ENCODE results near the gene INTS6.

The INTS6 gene

GRCh38 chr13:51494156-51494555 lies 41.3 kb upstream of the INTS6 start:
- H2BK120ac ChIP-seq (ENCODE audit: low read depth, low read length), result no peak overlapping the region
- no peak overlapping the region for H4K91ac ChIP-seq (ENCODE audit: low read length)
- no peaks in the 10 kb centered on the region for H3K4me1 ChIP-seq (ENCODE audit: control insufficient read depth, insufficient read depth, low read depth, low read length)
- no peak overlapping the region for H3K4me3 ChIP-seq (ENCODE audit: insufficient read depth in 1 of 2, low read depth in 1 of 2, low read length in 2 of 2)
- no peak overlapping the region for H3K9ac ChIP-seq (ENCODE audit: low read length)
- H3K14ac ChIP-seq (ENCODE audit: low read length in 2 of 2), result no peak overlapping the region
- no peak overlapping the region for H3K4ac ChIP-seq (ENCODE audit: low read depth in 1 of 2, low read length in 2 of 2)
- H3K79me1 ChIP-seq (replicated peaks; ENCODE audit: low read length, poor library complexity, severe bottlenecking), result no peaks in the 10 kb centered on the region
- no peak overlapping the region for H2AFZ ChIP-seq (ENCODE audit: low read depth, low read length)
- no peak overlapping the region for H4K8ac ChIP-seq (ENCODE audit: low read length)
- no peak overlapping the region for H3K18ac ChIP-seq (ENCODE audit: low read depth in 1 of 2, low read length in 2 of 2)
- no peaks in the 10 kb centered on the region for H3K27me3 ChIP-seq (ENCODE audit: control insufficient read depth in 1 of 2, insufficient read depth in 1 of 2, low read length in 2 of 2)
- no peaks in the 10 kb centered on the region for H3K9me3 ChIP-seq (ENCODE audit: control insufficient read depth, low read length)
- H3K27ac ChIP-seq (ENCODE audit: low read length, poor library complexity, severe bottlenecking), result no peak overlapping the region
- DNase-seq, result no peak
- H3K4me2 ChIP-seq (ENCODE audit: low read length, poor library complexity, severe bottlenecking), result no peak overlapping the region
- H3K36me3 ChIP-seq (ENCODE audit: control insufficient read depth in 1 of 2, insufficient read depth in 2 of 2, low read depth in 1 of 2, low read length in 2 of 2), result no peaks in the 10 kb centered on the region
- no peak overlapping the region for H2BK5ac ChIP-seq (ENCODE audit: low read depth, low read length, poor library complexity, severe bottlenecking)
- H2AK5ac ChIP-seq (ENCODE audit: low read length, severe bottlenecking), result no peak overlapping the region
- no peak overlapping the region for H3K23ac ChIP-seq (ENCODE audit: low read length in 2 of 2)
- H2BK12ac ChIP-seq (ENCODE audit: low read length in 2 of 2), result no peak overlapping the region
- H2BK15ac ChIP-seq (ENCODE audit: low read depth, poor library complexity, severe bottlenecking), result no peak overlapping the region

- H2AFZ ChIP-seq (ENCODE audit: low read depth, low read length), result no peak overlapping the region
- H3K4me1 ChIP-seq (ENCODE audit: control insufficient read depth, insufficient read depth, low read depth, low read length), result no peaks in the 10 kb centered on the region
- H3K23ac ChIP-seq (ENCODE audit: low read length in 2 of 2), result no peak overlapping the region
- H3K14ac ChIP-seq (ENCODE audit: low read length in 2 of 2), result no peak overlapping the region
- no peak overlapping the region for H2BK15ac ChIP-seq (ENCODE audit: low read depth, poor library complexity, severe bottlenecking)
- no peaks in the 10 kb centered on the region for H3K79me1 ChIP-seq (replicated peaks; ENCODE audit: low read length, poor library complexity, severe bottlenecking)
- H3K9ac ChIP-seq (ENCODE audit: low read length), result no peak overlapping the region
- no peak overlapping the region for H3K4ac ChIP-seq (ENCODE audit: low read depth in 1 of 2, low read length in 2 of 2)
- H3K27ac ChIP-seq (ENCODE audit: low read length, poor library complexity, severe bottlenecking), result no peak overlapping the region
- H2BK120ac ChIP-seq (ENCODE audit: low read depth, low read length), result no peak overlapping the region
- 93% methylated on average over 2 of the region's 2 CpGs for WGBS
- H3K9me3 ChIP-seq (ENCODE audit: control insufficient read depth, low read length), result peaks cover 5% of the 10 kb centered on the region
- no peak overlapping the region for H4K8ac ChIP-seq (ENCODE audit: low read length)
- H4K91ac ChIP-seq (ENCODE audit: low read length), result no peak overlapping the region
- H2BK12ac ChIP-seq (ENCODE audit: low read length in 2 of 2), result no peak overlapping the region
- no peaks in the 10 kb centered on the region for H3K27me3 ChIP-seq (ENCODE audit: control insufficient read depth in 1 of 2, insufficient read depth in 1 of 2, low read length in 2 of 2)
- H2AK5ac ChIP-seq (ENCODE audit: low read length, severe bottlenecking), result no peak overlapping the region
- no peak overlapping the region for H3K4me3 ChIP-seq (ENCODE audit: insufficient read depth in 1 of 2, low read depth in 1 of 2, low read length in 2 of 2)
- no peak for DNase-seq
- no peak overlapping the region for H3K18ac ChIP-seq (ENCODE audit: low read depth in 1 of 2, low read length in 2 of 2)
- no peaks in the 10 kb centered on the region for H3K36me3 ChIP-seq (ENCODE audit: control insufficient read depth in 1 of 2, insufficient read depth in 2 of 2, low read depth in 1 of 2, low read length in 2 of 2)
- no peak overlapping the region for H3K4me2 ChIP-seq (ENCODE audit: low read length, poor library complexity, severe bottlenecking)
- H2BK5ac ChIP-seq (ENCODE audit: low read depth, low read length, poor library complexity, severe bottlenecking), result no peak overlapping the region
Measured at GRCh38 chr13:51488212-51488611, 35.4 kb upstream of the INTS6 start.

GRCh38 chr13:51481656-51482055 lies 28.8 kb upstream of the INTS6 start:
- Histone ChIP-seq H3K9ac (ENCODE audit: low read length) (no peak overlapping the region), H3K4ac (ENCODE audit: low read depth in 1 of 2, low read length in 2 of 2) (no peak overlapping the region), H4K91ac (ENCODE audit: low read length) (no peak overlapping the region), H3K36me3 (ENCODE audit: control insufficient read depth in 1 of 2, insufficient read depth in 2 of 2, low read depth in 1 of 2, low read length in 2 of 2) (no peaks in the 10 kb centered on the region), H3K9me3 (ENCODE audit: control insufficient read depth, low read length) (peaks cover 5% of the 10 kb centered on the region), H2BK5ac (ENCODE audit: low read depth, low read length, poor library complexity, severe bottlenecking) (no peak overlapping the region), H3K23ac (ENCODE audit: low read length in 2 of 2) (no peak overlapping the region), H3K27me3 (ENCODE audit: control insufficient read depth in 1 of 2, insufficient read depth in 1 of 2, low read length in 2 of 2) (no peaks in the 10 kb centered on the region), H2BK12ac (ENCODE audit: low read length in 2 of 2) (no peak overlapping the region), H3K27ac (ENCODE audit: low read length, poor library complexity, severe bottlenecking) (no peak overlapping the region), H2AK5ac (ENCODE audit: low read length, severe bottlenecking) (no peak overlapping the region), H3K79me1 (replicated peaks; ENCODE audit: low read length, poor library complexity, severe bottlenecking) (no peaks in the 10 kb centered on the region), H3K18ac (ENCODE audit: low read depth in 1 of 2, low read length in 2 of 2) (no peak overlapping the region), H2BK120ac (ENCODE audit: low read depth, low read length) (no peak overlapping the region), H3K4me1 (ENCODE audit: control insufficient read depth, insufficient read depth, low read depth, low read length) (no peaks in the 10 kb centered on the region), H2AFZ (ENCODE audit: low read depth, low read length) (no peak overlapping the region), H3K4me3 (ENCODE audit: insufficient read depth in 1 of 2, low read depth in 1 of 2, low read length in 2 of 2) (no peak overlapping the region), H4K8ac (ENCODE audit: low read length) (no peak overlapping the region), H3K4me2 (ENCODE audit: low read length, poor library complexity, severe bottlenecking) (no peak overlapping the region), H3K14ac (ENCODE audit: low read length in 2 of 2) (no peak overlapping the region), H2BK15ac (ENCODE audit: low read depth, poor library complexity, severe bottlenecking) (no peak overlapping the region)
- WGBS, result no CpG with 5 or more reads among the region's 1 CpG
- no peak for DNase-seq

- Histone ChIP-seq H2AFZ (ENCODE audit: low read depth, low read length) (no peak overlapping the region), H2BK12ac (ENCODE audit: low read length in 2 of 2) (no peak overlapping the region), H3K4me2 (ENCODE audit: low read length, poor library complexity, severe bottlenecking) (no peak overlapping the region), H3K23ac (ENCODE audit: low read length in 2 of 2) (no peak overlapping the region), H3K27me3 (ENCODE audit: control insufficient read depth in 1 of 2, insufficient read depth in 1 of 2, low read length in 2 of 2) (no peaks in the 10 kb centered on the region), H2AK5ac (ENCODE audit: low read length, severe bottlenecking) (no peak overlapping the region), H3K36me3 (ENCODE audit: control insufficient read depth in 1 of 2, insufficient read depth in 2 of 2, low read depth in 1 of 2, low read length in 2 of 2) (no peaks in the 10 kb centered on the region), H2BK15ac (ENCODE audit: low read depth, poor library complexity, severe bottlenecking) (no peak overlapping the region), H3K79me1 (replicated peaks; ENCODE audit: low read length, poor library complexity, severe bottlenecking) (no peaks in the 10 kb centered on the region), H2BK120ac (ENCODE audit: low read depth, low read length) (no peak overlapping the region), H3K14ac (ENCODE audit: low read length in 2 of 2) (no peak overlapping the region), H3K9me3 (ENCODE audit: control insufficient read depth, low read length) (no peaks in the 10 kb centered on the region), H3K27ac (ENCODE audit: low read length, poor library complexity, severe bottlenecking) (no peak overlapping the region), H2BK5ac (ENCODE audit: low read depth, low read length, poor library complexity, severe bottlenecking) (no peak overlapping the region), H3K18ac (ENCODE audit: low read depth in 1 of 2, low read length in 2 of 2) (no peak overlapping the region), H4K8ac (ENCODE audit: low read length) (no peak overlapping the region), H3K4me1 (ENCODE audit: control insufficient read depth, insufficient read depth, low read depth, low read length) (no peaks in the 10 kb centered on the region), H3K4ac (ENCODE audit: low read depth in 1 of 2, low read length in 2 of 2) (no peak overlapping the region), H3K4me3 (ENCODE audit: insufficient read depth in 1 of 2, low read depth in 1 of 2, low read length in 2 of 2) (no peak overlapping the region), H4K91ac (ENCODE audit: low read length) (no peak overlapping the region), H3K9ac (ENCODE audit: low read length) (no peak overlapping the region)
- 18% methylated on average over 1 of the region's 2 CpGs for WGBS
- peak; percentile 38 for DNase-seq
Measured at GRCh38 chr13:51479199-51479523, 26.3 kb upstream of the INTS6 start.

Measured in mesenchymal stem cell (in vitro differentiated cells and primary cell).